Keratinocyte (primary cell): ENCODE data around the gene SAE1. TPM values are rescaled to one million over a fixed set of nuclear protein-coding genes. Genes with fewer than 3 reads are reported as not detected.

Source experiments
- DNase-seq: peaks from one replicate; pipeline ENCODE4 v3.0.0-alpha.2; 2011; ENCODE audit warnings: low read depth, missing footprints, low spot score
- FAIRE-seq: peaks from 2 replicates; lab custom pipeline; 2011; peaks lifted over from hg19 to GRCh38; lab: Jason Lieb, UNC
- H2AFZ ChIP-seq: 2 replicates; pipeline ENCODE4 v1.6.0; 2012; ENCODE audit warnings: low read length, control low read depth, inconsistent platforms; ENCODE audit not compliant: control insufficient read depth
- H3K27ac ChIP-seq: 2 replicates; pipeline ENCODE4 v1.5.1; 2011; ENCODE audit warnings: low read length; ENCODE audit not compliant: control insufficient read depth, insufficient read depth
- H3K27me3 ChIP-seq: 3 replicates; pipeline ENCODE4 v1.6.0; 2011; ENCODE audit warnings: low read length; ENCODE audit not compliant: control insufficient read depth, insufficient read depth; ENCODE audit errors: extremely low read depth
- H3K36me3 ChIP-seq, 2 experiments: 2 replicates in 1 of 2; 3 replicates in 1 of 2; pipeline ENCODE4 v1.5.1; 2011; ENCODE audit warnings: low read length in 2 of 2, mild to moderate bottlenecking in 1 of 2; ENCODE audit not compliant: control insufficient read depth in 2 of 2, insufficient read depth in 2 of 2; ENCODE audit errors: extremely low read depth in 1 of 2
- H3K4me1 ChIP-seq: 3 replicates; pipeline ENCODE4 v1.5.1; 2011; ENCODE audit warnings: low read length; ENCODE audit not compliant: control insufficient read depth, insufficient read depth; ENCODE audit errors: extremely low read depth
- H3K4me2 ChIP-seq: 3 replicates; pipeline ENCODE4 v1.6.0; 2011; ENCODE audit warnings: low read depth, low read length; ENCODE audit not compliant: control insufficient read depth, insufficient read depth; ENCODE audit errors: extremely low read depth
- H3K4me3 ChIP-seq, 3 experiments: fragments of 200-600 bp in 1 of 3; sonication (generic) in 1 of 3; 2 replicates in 2 of 3; 3 replicates in 1 of 3; pipeline ENCODE4 v1.5.1; 2011 to 2016; ENCODE audit warnings: low read length in 3 of 3, mild to moderate bottlenecking in 3 of 3, control low read depth in 2 of 3, inconsistent platforms in 1 of 3, low read depth in 1 of 3, mixed read lengths in 1 of 3, mixed run types in 1 of 3, moderate library complexity in 1 of 3; ENCODE audit not compliant: control insufficient read depth in 2 of 3, insufficient read depth in 2 of 3; ENCODE audit errors: extremely low read depth in 1 of 3
- H3K79me2 ChIP-seq: 2 replicates; pipeline ENCODE4 v1.6.0; 2012; ENCODE audit warnings: low read length; ENCODE audit not compliant: control insufficient read depth, insufficient read depth
- H3K9ac ChIP-seq: 3 replicates; pipeline ENCODE4 v1.6.0; 2011; ENCODE audit warnings: low read length; ENCODE audit not compliant: control insufficient read depth, insufficient read depth; ENCODE audit errors: extremely low read depth
- H3K9me1 ChIP-seq: 3 replicates; pipeline ENCODE4 v1.6.0; 2011; ENCODE audit warnings: low read length; ENCODE audit not compliant: control insufficient read depth, insufficient read depth; ENCODE audit errors: extremely low read depth
- H3K9me3 ChIP-seq: 2 replicates; pipeline ENCODE4 v1.5.1; 2012; ENCODE audit warnings: low read depth, low read length; ENCODE audit not compliant: control insufficient read depth
- H4K20me1 ChIP-seq: 3 replicates; pipeline ENCODE4 v1.6.0; 2011; ENCODE audit warnings: low read length; ENCODE audit not compliant: control insufficient read depth, insufficient read depth; ENCODE audit errors: extremely low read depth
- CTCF ChIP-seq, 3 experiments: IDR thresholded peaks in 1 of 3; conservative IDR thresholded peaks in 1 of 3; optimal IDR thresholded peaks in 1 of 3; 2 replicates in 2 of 3; 3 replicates in 1 of 3; pipeline versions ENCODE3 to v1.5.1; 2011; ENCODE audit warnings: low read length in 3 of 3, mild to moderate bottlenecking in 3 of 3, moderate library complexity in 2 of 3, control low read depth in 1 of 3, inconsistent platforms in 1 of 3; ENCODE audit not compliant: insufficient read depth in 2 of 3; ENCODE audit errors: extremely low read depth in 1 of 3
- EZH2 ChIP-seq: IDR thresholded peaks from one replicate; pipeline ENCODE4 v1.6.1; 2012; ENCODE audit warnings: inconsistent platforms, mild to moderate bottlenecking, low read length, moderate library complexity
- dilution Hi-C: fragments of 300-500 bp; cut with MboI; formaldehyde crosslinking; loops from one replicate; pipeline ENCODE4 v1.7.0; 2020; ENCODE audit warnings: low sequenced_read_pairs; ENCODE audit not compliant: extremely low pct_ligation_motif_present
- polyA plus RNA-seq, 5 experiments: library from polyadenylated mRNA; depleted of rRNA in 3 of 5; stranded (reverse) in 3 of 5; stranded (forward) in 1 of 5; unstranded in 1 of 5; fragments of >200 nt; gene quantifications; 1 replicate in 1 of 5; 2 replicates in 3 of 5; 3 replicates in 1 of 5; pipeline versions ENCODE4 v1.2.1 to v1.2.3, GENCODE V29; 2011 to 2012; ENCODE audit warnings: missing spikeins in 2 of 5, low read depth in 1 of 5, low replicate concordance in 1 of 5

The SAE1 gene
- polyA plus RNA-seq, 1 donor (not counting 4 experiments of a cell fraction or from before 2014, with no cell fraction given): 102 TPM

GRCh38 chr19:47183601-47184000 lies 53.0 kb downstream of the SAE1 start:
- no peak overlapping the region for H3K9ac ChIP-seq
- no peak overlapping the region for H2AFZ ChIP-seq
- no peaks in the 10 kb centered on the region for H3K9me3 ChIP-seq
- dilution Hi-C loops: no loop called here
- DNase-seq: no peak
- no peaks in the 10 kb centered on the region for H3K27me3 ChIP-seq
- no peak overlapping the region for H3K4me2 ChIP-seq
- no peaks in the 10 kb centered on the region for H3K79me2 ChIP-seq
- TF ChIP-seq CTCF (optimal IDR thresholded peaks at IDR 0.05 in 1 of 3, IDR thresholded peaks at IDR 0.05 in 1 of 3, conservative IDR thresholded peaks at IDR 0.05 in 1 of 3; ENCODE audit: extremely low read depth in 1 of 3, insufficient read depth in 2 of 3, low read length in 3 of 3): no peak
- TF ChIP-seq EZH2: no peak
- no peak for FAIRE-seq
- H3K4me3 ChIP-seq: no peak overlapping the region
- no peaks in the 10 kb centered on the region for H3K9me1 ChIP-seq
- H3K4me1 ChIP-seq: no peaks in the 10 kb centered on the region
- no peak overlapping the region for H3K27ac ChIP-seq
- H4K20me1 ChIP-seq: no peaks in the 10 kb centered on the region
- H3K36me3 ChIP-seq: peaks cover 2 to 13% of the 10 kb centered on the region in 2 experiments

- H3K9ac ChIP-seq: no peak overlapping the region
- no peak for FAIRE-seq
- H3K9me3 ChIP-seq: no peaks in the 10 kb centered on the region
- H3K4me3 ChIP-seq: no peak overlapping the region
- no peak for DNase-seq
- H3K36me3 ChIP-seq: peaks cover 2 to 18% of the 10 kb centered on the region in 2 experiments
- H3K4me1 ChIP-seq: peaks cover 8% of the 10 kb centered on the region
- dilution Hi-C loops: no loop called here
- TF ChIP-seq CTCF (optimal IDR thresholded peaks at IDR 0.05 in 1 of 3, IDR thresholded peaks at IDR 0.05 in 1 of 3, conservative IDR thresholded peaks at IDR 0.05 in 1 of 3; ENCODE audit: extremely low read depth in 1 of 3, insufficient read depth in 2 of 3, low read length in 3 of 3): no peak
- no peak for TF ChIP-seq EZH2
- peaks cover 2% of the 10 kb centered on the region for H3K9me1 ChIP-seq
- H2AFZ ChIP-seq: no peak overlapping the region
- peaks cover 2% of the 10 kb centered on the region for H3K79me2 ChIP-seq
- no peak overlapping the region for H3K4me2 ChIP-seq
- H3K27ac ChIP-seq: no peak overlapping the region
- no peaks in the 10 kb centered on the region for H3K27me3 ChIP-seq
- no peaks in the 10 kb centered on the region for H4K20me1 ChIP-seq
Observed at GRCh38 chr19:47186446-47187334, 56.1 kb downstream of the SAE1 start.
